Astrocyte (in vitro differentiated cells and primary cell): ENCODE data around the gene PARP8. TPM values are rescaled to one million over a fixed set of nuclear protein-coding genes. Genes with fewer than 3 reads are reported as not detected.

ENCODE experiments used
- DNase-seq: peaks from one replicate; pipeline ENCODE4 v3.0.0-alpha.2; 2010; ENCODE audit warnings: low read depth
- FAIRE-seq: peaks from 2 replicates; lab custom pipeline; 2011; peaks lifted over from hg19 to GRCh38; lab: Jason Lieb, UNC
- H2AFZ ChIP-seq: 2 replicates; pipeline ENCODE4 v1.6.0; 2012; ENCODE audit warnings: low read depth, low read length, inconsistent platforms
- H3K27ac ChIP-seq: 2 replicates; pipeline ENCODE4 v1.5.1; 2011; ENCODE audit warnings: low read depth, low read length, inconsistent platforms
- H3K27me3 ChIP-seq: 2 replicates; pipeline ENCODE4 v1.6.0; 2011; ENCODE audit warnings: low read length, inconsistent platforms; ENCODE audit not compliant: insufficient read depth
- H3K36me3 ChIP-seq: 2 replicates; pipeline ENCODE4 v1.5.1; 2011; ENCODE audit warnings: low read length, inconsistent platforms; ENCODE audit not compliant: insufficient read depth
- H3K4me1 ChIP-seq: 2 replicates; pipeline ENCODE4 v1.5.1; 2011; ENCODE audit warnings: low read length, inconsistent platforms; ENCODE audit not compliant: insufficient read depth
- H3K4me2 ChIP-seq: 2 replicates; pipeline ENCODE4 v1.6.0; 2012; ENCODE audit warnings: low read length, inconsistent platforms
- H3K4me3 ChIP-seq: 2 replicates; pipeline ENCODE4 v1.5.1; 2011; ENCODE audit warnings: low read depth, mild to moderate bottlenecking, low read length, inconsistent platforms; ENCODE audit not compliant: insufficient read depth
- H3K79me2 ChIP-seq: 2 replicates; pipeline ENCODE4 v1.6.0; 2012; ENCODE audit warnings: mild to moderate bottlenecking, low read length, inconsistent platforms; ENCODE audit not compliant: insufficient read depth
- H3K9ac ChIP-seq: 2 replicates; pipeline ENCODE4 v1.6.0; 2012; ENCODE audit warnings: mild to moderate bottlenecking, low read length, inconsistent platforms
- H3K9me3 ChIP-seq: 2 replicates; pipeline ENCODE4 v1.5.1; 2012; ENCODE audit warnings: low read depth, mild to moderate bottlenecking, low read length, inconsistent platforms; ENCODE audit not compliant: insufficient read depth
- H4K20me1 ChIP-seq: 2 replicates; pipeline ENCODE4 v1.6.0; 2012; ENCODE audit warnings: low read length, inconsistent platforms; ENCODE audit not compliant: insufficient read depth
- H3K27ac Mint-ChIP-seq: one replicate; pipeline ENCODE4 v1.8.0; 2021; ENCODE audit warnings: mild to moderate bottlenecking, mixed read lengths; ENCODE audit not compliant: unreplicated experiment
- H3K27me3 Mint-ChIP-seq: one replicate; pipeline ENCODE4 v1.8.0; 2021; ENCODE audit warnings: low read depth, mixed read lengths; ENCODE audit not compliant: unreplicated experiment
- H3K36me3 Mint-ChIP-seq: one replicate; pipeline ENCODE4 v1.8.0; 2021; ENCODE audit warnings: low read depth, mixed read lengths; ENCODE audit not compliant: unreplicated experiment
- H3K4me1 Mint-ChIP-seq: one replicate; pipeline ENCODE4 v1.8.0; 2021; ENCODE audit warnings: low read depth, mixed read lengths; ENCODE audit not compliant: unreplicated experiment
- H3K4me3 Mint-ChIP-seq: one replicate; pipeline ENCODE4 v1.8.0; 2021; ENCODE audit warnings: mild to moderate bottlenecking, moderate library complexity, mixed read lengths; ENCODE audit not compliant: unreplicated experiment
- H3K9me3 Mint-ChIP-seq: one replicate; pipeline ENCODE4 v1.8.0; 2021; ENCODE audit warnings: mild to moderate bottlenecking, mixed read lengths; ENCODE audit not compliant: unreplicated experiment
- CTCF ChIP-seq: IDR thresholded peaks from 2 replicates; pipeline ENCODE4 v1.5.1; 2011; ENCODE audit warnings: low read depth, mild to moderate bottlenecking, inconsistent platforms, low read length, moderate library complexity; ENCODE audit not compliant: insufficient read depth
- EZH2 ChIP-seq: IDR thresholded peaks from 2 replicates; pipeline ENCODE4 v1.6.1; 2012; ENCODE audit warnings: mild to moderate bottlenecking, low read length, inconsistent platforms; ENCODE audit not compliant: insufficient read depth
- total RNA-seq: library from RNA; stranded (reverse); gene quantifications from 2 replicates; pipeline ENCODE4 v1.2.1, GENCODE V29; 2021

Gene PARP8
- total RNA-seq, 1 donor from 2014 or later: 36.1 TPM

GRCh38 chr5:50703367-50703666, 36.9 kb downstream of the PARP8 start:
- Histone ChIP-seq H3K27ac (no peak overlapping the region), H3K4me2 (no peak overlapping the region), H3K9ac (no peak overlapping the region), H3K4me1 (no peaks in the 10 kb centered on the region), H4K20me1 (peaks cover 3% of the 10 kb centered on the region), H3K79me2 (no peaks in the 10 kb centered on the region), H3K27me3 (no peaks in the 10 kb centered on the region), H2AFZ (no peak overlapping the region), H3K9me3 (no peaks in the 10 kb centered on the region), H3K4me3 (no peak overlapping the region), H3K36me3 (no peaks in the 10 kb centered on the region)
- no peak for DNase-seq
- no peak for FAIRE-seq
- Mint-ChIP-seq H3K27me3 (no peaks in the 10 kb centered on the region), H3K4me1 (peaks cover 15% of the 10 kb centered on the region), H3K27ac (no peak overlapping the region), H3K36me3 (no peaks in the 10 kb centered on the region), H3K4me3 (no peak overlapping the region), H3K9me3 (no peaks in the 10 kb centered on the region)
- TF ChIP-seq CTCF (no peak), EZH2 (no peak)

- peaks cover 16% of the 10 kb centered on the region for H3K4me1 Mint-ChIP-seq
- H2AFZ ChIP-seq: no peak overlapping the region
- no peaks in the 10 kb centered on the region for H3K9me3 Mint-ChIP-seq
Observed at GRCh38 chr5:50704730-50705129, 38.3 kb downstream of the PARP8 start.

GRCh38 chr5:50709471-50709870, 43.0 kb downstream of the PARP8 start:
- H3K27me3 Mint-ChIP-seq: no peaks in the 10 kb centered on the region
- peaks cover 31% of the 10 kb centered on the region for H3K4me1 Mint-ChIP-seq
- no peak for TF ChIP-seq CTCF
- no peak for FAIRE-seq
- H3K36me3 Mint-ChIP-seq: no peaks in the 10 kb centered on the region
- Histone ChIP-seq H3K36me3 (no peaks in the 10 kb centered on the region), H3K9ac (no peak overlapping the region), H2AFZ (no peak overlapping the region), H3K4me3 (no peak overlapping the region), H3K79me2 (no peaks in the 10 kb centered on the region), H4K20me1 (no peaks in the 10 kb centered on the region), H3K9me3 (no peaks in the 10 kb centered on the region), H3K27me3 (no peaks in the 10 kb centered on the region), H3K4me2 (no peak overlapping the region), H3K27ac (no peak overlapping the region), H3K4me1 (no peaks in the 10 kb centered on the region)
- no peak overlapping the region for H3K4me3 Mint-ChIP-seq
- peak overlapping the region; percentile 91 for H3K27ac Mint-ChIP-seq
- peak; percentile 29 for DNase-seq
- H3K9me3 Mint-ChIP-seq: peaks cover 2% of the 10 kb centered on the region

More at GRCh38 chr5:50704730-50705129, 38.3 kb downstream of the PARP8 start:
- FAIRE-seq: no peak
- Histone ChIP-seq H3K27me3 (no peaks in the 10 kb centered on the region), H3K4me1 (no peaks in the 10 kb centered on the region), H4K20me1 (peaks cover 3% of the 10 kb centered on the region), H3K27ac (no peak overlapping the region), H3K79me2 (no peaks in the 10 kb centered on the region), H3K36me3 (no peaks in the 10 kb centered on the region), H3K9ac (no peak overlapping the region), H3K4me3 (no peak overlapping the region), H3K4me2 (no peak overlapping the region), H3K9me3 (no peaks in the 10 kb centered on the region)
- H3K36me3 Mint-ChIP-seq: no peaks in the 10 kb centered on the region
- TF ChIP-seq CTCF (no peak), EZH2 (no peak)
- DNase-seq: no peak
- no peak overlapping the region for H3K27ac Mint-ChIP-seq
- no peaks in the 10 kb centered on the region for H3K27me3 Mint-ChIP-seq
- no peak overlapping the region for H3K4me3 Mint-ChIP-seq
